DLD1 (cell line): ENCODE measurements around the gene PAGR1.

Experiments used
- in situ Hi-C: cut with HindIII; loops from 2 replicates; pipeline ENCODE4 v1.10.0; 2017; ENCODE audit warnings: low sequenced_read_pairs

PAGR1 gene

GRCh38 chr16:29834079-29834478, 18.1 kb downstream of the PAGR1 start:
- in situ Hi-C loops = no loop called here

GRCh38 chr16:29835926-29836325, 20.0 kb downstream of the PAGR1 start:
- in situ Hi-C loops = no loop called here

GRCh38 chr16:29836623-29837022, 20.7 kb downstream of the PAGR1 start:
- in situ Hi-C loops = no loop called here

- in situ Hi-C loops = no loop called here
Measured at GRCh38 chr16:29837841-29838240, 21.9 kb downstream of the PAGR1 start.

- in situ Hi-C loops = no loop called here
Measured at GRCh38 chr16:29839822-29840221, 23.9 kb downstream of the PAGR1 start.

- in situ Hi-C loops = no loop called here
Measured at GRCh38 chr16:29840240-29840639, 24.3 kb downstream of the PAGR1 start.

- in situ Hi-C loops = no loop called here
Measured at GRCh38 chr16:29841631-29842030, 25.7 kb downstream of the PAGR1 start.

- in situ Hi-C loops = no loop called here
Measured at GRCh38 chr16:29842732-29843346, 26.9 kb downstream of the PAGR1 start.

- in situ Hi-C loops = no loop called here
Measured at GRCh38 chr16:29843931-29844330, 28.0 kb downstream of the PAGR1 start.

- in situ Hi-C loops = no loop called here
Measured at GRCh38 chr16:29844575-29845331, 28.8 kb downstream of the PAGR1 start.

- in situ Hi-C loops = no loop called here
Measured at GRCh38 chr16:29845656-29846055, 29.7 kb downstream of the PAGR1 start.

- in situ Hi-C loops = no loop called here
Measured at GRCh38 chr16:29848420-29849297, 32.7 kb downstream of the PAGR1 start.

- in situ Hi-C loops = no loop called here
Measured at GRCh38 chr16:29849505-29849904, 33.6 kb downstream of the PAGR1 start.

- in situ Hi-C loops = no loop called here
Measured at GRCh38 chr16:29850998-29851397, 35.0 kb downstream of the PAGR1 start.

- in situ Hi-C loops = no loop called here
Measured at GRCh38 chr16:29852654-29853053, 36.7 kb downstream of the PAGR1 start.

- in situ Hi-C loops = no loop called here
Measured at GRCh38 chr16:29854520-29855100, 38.7 kb downstream of the PAGR1 start.

- in situ Hi-C loops = no loop called here
Measured at GRCh38 chr16:29857133-29857760, 41.3 kb downstream of the PAGR1 start.

GRCh38 chr16:29858149-29858849, 42.3 kb downstream of the PAGR1 start:
- in situ Hi-C loops = no loop called here

GRCh38 chr16:29858974-29859373, 43.0 kb downstream of the PAGR1 start:
- in situ Hi-C loops = no loop called here

GRCh38 chr16:29860218-29860617, 44.3 kb downstream of the PAGR1 start:
- in situ Hi-C loops = no loop called here
